ENCODE measurements around the gene JUNB. TPM values are rescaled to one million over a fixed set of nuclear protein-coding genes. Genes with fewer than 3 reads are reported as not detected.

JUNB gene
- total and polyA plus RNA-seq, 2 of the 13 experiments (the other 11 are each of a cell fraction or from before 2014, with no cell fraction given), result 7.7 to 8.2 TPM

- no peak for TF ChIP-seq ZXDC (CRISPR knock-in tag; IDR thresholded peaks at IDR 0.05)
- TF ChIP-seq MED1 (CRISPR knock-in tag; IDR thresholded peaks at IDR 0.05), result no peak
- no peak for TF ChIP-seq ZNF510 (CRISPR knock-in tag; IDR thresholded peaks at IDR 0.05; ENCODE audit: low read depth)
- TF ChIP-seq ZNF746 (CRISPR knock-in tag; IDR thresholded peaks at IDR 0.05), result peak; percentile 11; the same call in 1 of the 2 replicates
- no peak for TF ChIP-seq ZMYM3 (CRISPR knock-in tag; IDR thresholded peaks at IDR 0.05)
- TF ChIP-seq NFIC (IDR thresholded peaks at IDR 0.05; ENCODE audit: low read length), result no peak
- peak; percentile 75 for TF ChIP-seq UBTF (CRISPR knock-in tag; IDR thresholded peaks at IDR 0.05)
- TF ChIP-seq MYNN (CRISPR knock-in tag; IDR thresholded peaks at IDR 0.05; ENCODE audit: low read depth), result no peak
- TF ChIP-seq ZZZ3 (CRISPR knock-in tag; IDR thresholded peaks at IDR 0.05; ENCODE audit: borderline replicate concordance), result no peak
- peak in 1 of 2 experiments; percentile 55; a peak in 1 of 4 replicates for TF ChIP-seq HMGXB4 (CRISPR knock-in tag; IDR thresholded peaks at IDR 0.05; ENCODE audit: borderline replicate concordance in 1 of 2, low read depth in 1 of 2)
- TF ChIP-seq ZNF251 (CRISPR knock-in tag; IDR thresholded peaks at IDR 0.05), result no peak
- no peak for TF ChIP-seq SUZ12 (IDR thresholded peaks at IDR 0.05; ENCODE audit: low read depth, low read length)
- TF ChIP-seq ATF6 (CRISPR knock-in tag; conservative IDR thresholded peaks at IDR 0.05), result no peak
- peak; percentile 35; the same call in 1 of the 2 replicates for TF ChIP-seq ZNF891 (CRISPR knock-in tag; IDR thresholded peaks at IDR 0.05)
- TF ChIP-seq YEATS2 (CRISPR knock-in tag; IDR thresholded peaks at IDR 0.05; ENCODE audit: borderline replicate concordance), result no peak
- no peak for TF ChIP-seq ZNF282 (IDR thresholded peaks at IDR 0.05; ENCODE audit: partially characterized antibody)
- TF ChIP-seq TCF12 (IDR thresholded peaks at IDR 0.05), result no peak
- TF ChIP-seq TCF12 (CRISPR knock-in tag; IDR thresholded peaks at IDR 0.05), result no peak
- no peak for TF ChIP-seq ZNF503 (CRISPR knock-in tag; IDR thresholded peaks at IDR 0.05)
Measured at GRCh38 chr19:12789904-12790619, 1.2 kb upstream of the JUNB start (continued).

All from HepG2 (cell line).